Stimulated activated CD8-positive, alpha-beta memory T cell treated with anti-CD3 and anti-CD28 coated beads, Interleukin-15, amount 100 ng/mL, for 1 hour (primary cell): ENCODE measurements around the gene NRROS.
"Not testable (repeated sequence)": the region's sequence is repeated elsewhere in the genome, so short reads cannot be mapped to it uniquely, and the experiment has no call there.

Source experiments
- DNase-seq: peaks from one replicate; pipeline ENCODE4 v3.0.0-alpha.2; 2020; ENCODE audit warnings: low read depth

The NRROS gene

GRCh38 chr3:196639483-196640296 lies at the start of gene NRROS:
TSS of gene NRROS (plus strand) at chr3:196639694. CDS start at chr3:196654540, 14,846 bp downstream.
- peak; percentile 25 for DNase-seq

GRCh38 chr3:196590279-196590678 lies 49.2 kb upstream of the NRROS start:
- DNase-seq, result no peak

GRCh38 chr3:196596355-196596754 lies 43.1 kb upstream of the NRROS start:
- no peak for DNase-seq

GRCh38 chr3:196597971-196598733 lies 41.3 kb upstream of the NRROS start:
- not testable (repeated sequence) for DNase-seq

- DNase-seq, result no peak
Measured at GRCh38 chr3:196599734-196600128, 39.8 kb upstream of the NRROS start.

- no peak for DNase-seq
Measured at GRCh38 chr3:196600359-196600758, 39.1 kb upstream of the NRROS start.

- DNase-seq, result no peak
Measured at GRCh38 chr3:196602673-196603072, 36.8 kb upstream of the NRROS start.

GRCh38 chr3:196603683-196604082 lies 35.8 kb upstream of the NRROS start:
- DNase-seq, result no peak

GRCh38 chr3:196604548-196604947 lies 34.9 kb upstream of the NRROS start:
- DNase-seq, result no peak

- no peak for DNase-seq
Measured at GRCh38 chr3:196608693-196609092, 30.8 kb upstream of the NRROS start.

GRCh38 chr3:196609343-196609775 lies 30.1 kb upstream of the NRROS start:
- DNase-seq, result peak; percentile 97

GRCh38 chr3:196609805-196610515 lies 29.5 kb upstream of the NRROS start:
- no peak for DNase-seq

- no peak for DNase-seq
Measured at GRCh38 chr3:196611761-196612483, 27.6 kb upstream of the NRROS start.

GRCh38 chr3:196615234-196615633 lies 24.3 kb upstream of the NRROS start:
- not testable (repeated sequence) for DNase-seq

- DNase-seq, result no peak
Measured at GRCh38 chr3:196617256-196617655, 22.2 kb upstream of the NRROS start.

GRCh38 chr3:196619223-196619622 lies 20.3 kb upstream of the NRROS start:
- no peak for DNase-seq

GRCh38 chr3:196619627-196620026 lies 19.9 kb upstream of the NRROS start:
- DNase-seq, result not testable (repeated sequence)

- DNase-seq, result no peak
Measured at GRCh38 chr3:196620161-196620604, 19.3 kb upstream of the NRROS start.

- no peak for DNase-seq
Measured at GRCh38 chr3:196620684-196621083, 18.8 kb upstream of the NRROS start.

GRCh38 chr3:196621611-196622010 lies 17.9 kb upstream of the NRROS start:
- no peak for DNase-seq

- no peak for DNase-seq
Measured at GRCh38 chr3:196624067-196624790, 15.3 kb upstream of the NRROS start.
